CD14-positive monocyte (primary cell): ENCODE results near the gene PCBP3. TPM values are rescaled to one million over a fixed set of nuclear protein-coding genes. Genes with fewer than 3 reads are reported as not detected.
"Not testable (repeated sequence)": the region's sequence is repeated elsewhere in the genome, so short reads cannot be mapped to it uniquely, and the experiment has no call there.

Source experiments
- DNase-seq, 3 donors: peaks; one replicate each; pipeline ENCODE4 v3.0.0-alpha.2; 2011 to 2022
- H2AFZ ChIP-seq: 2 replicates; pipeline ENCODE4 v1.6.0; 2012; ENCODE audit warnings: mild to moderate bottlenecking, low read depth, low read length, inconsistent platforms; ENCODE audit not compliant: insufficient read depth, poor library complexity, severe bottlenecking
- H3K27ac ChIP-seq, 2 donors: 1 replicate in 1 of 2; 2 replicates in 1 of 2; pipeline ENCODE4 v1.5.1; 2012 to 2013; ENCODE audit warnings: low read length in 2 of 2, control low read depth in 1 of 2, inconsistent platforms in 1 of 2, low read depth in 1 of 2, mild to moderate bottlenecking in 1 of 2
- H3K27me3 ChIP-seq, 2 donors: one replicate each; pipeline versions ENCODE4 v1.6.0 to v1.6.1; 2011 to 2013; ENCODE audit warnings: low read length in 2 of 2; ENCODE audit not compliant: control insufficient read depth in 2 of 2, insufficient read depth in 2 of 2
- H3K36me3 ChIP-seq, 2 donors: replicated peaks in 1 of 2; 1 replicate in 1 of 2; 2 replicates in 1 of 2; pipeline versions ENCODE4 v1.5.1 to v1.6.1; 2012 to 2013; ENCODE audit warnings: low read length in 2 of 2, control low read depth in 1 of 2, inconsistent platforms in 1 of 2, mild to moderate bottlenecking in 1 of 2; ENCODE audit not compliant: insufficient read depth in 2 of 2, control insufficient read depth in 1 of 2
- H3K4me1 ChIP-seq, 2 donors: 1 replicate in 1 of 2; 2 replicates in 1 of 2; pipeline versions ENCODE4 v1.5.1 to v1.6.1; 2012 to 2013; ENCODE audit warnings: low read length in 2 of 2, control low read depth in 1 of 2, inconsistent platforms in 1 of 2, mild to moderate bottlenecking in 1 of 2, moderate library complexity in 1 of 2; ENCODE audit not compliant: insufficient read depth in 2 of 2, control insufficient read depth in 1 of 2
- H3K4me2 ChIP-seq: replicated peaks from 2 replicates; pipeline ENCODE3; 2012; ENCODE audit warnings: low read length, moderate library complexity, mild to moderate bottlenecking; ENCODE audit not compliant: poor library complexity, severe bottlenecking; ENCODE audit errors: extremely low read depth
- H3K4me3 ChIP-seq, 3 experiments: fragments of 200-600 bp in 1 of 3; sonication (generic) in 1 of 3; replicated peaks in 1 of 3; 1 replicate in 2 of 3; 2 replicates in 1 of 3; pipeline ENCODE4 v1.5.1; 2011 to 2013; ENCODE audit warnings: low read length in 3 of 3, mild to moderate bottlenecking in 3 of 3, control low read depth in 2 of 3, low read depth in 2 of 3, inconsistent platforms in 1 of 3, moderate library complexity in 1 of 3
- H3K79me2 ChIP-seq: 2 replicates; pipeline ENCODE4 v1.6.0; 2012; ENCODE audit warnings: mild to moderate bottlenecking, control low read depth, inconsistent platforms, low read length, moderate library complexity; ENCODE audit not compliant: insufficient read depth
- H3K9ac ChIP-seq: 2 replicates; pipeline ENCODE4 v1.6.0; 2017; ENCODE audit warnings: low read length, mild to moderate bottlenecking; ENCODE audit not compliant: insufficient read depth, poor library complexity, severe bottlenecking
- H3K9me3 ChIP-seq, 2 donors: replicated peaks in 1 of 2; 1 replicate in 1 of 2; 2 replicates in 1 of 2; pipeline versions ENCODE4 v1.5.1 to v1.6.1; 2012 to 2013; ENCODE audit warnings: low read length in 2 of 2, control low read depth in 1 of 2; ENCODE audit not compliant: control insufficient read depth in 1 of 2, insufficient read depth in 1 of 2
- H4K20me1 ChIP-seq: 2 replicates; pipeline ENCODE4 v1.6.0; 2012; ENCODE audit warnings: mild to moderate bottlenecking, low read length, control low read depth, moderate library complexity; ENCODE audit not compliant: insufficient read depth
- H3K27ac Mint-ChIP-seq, 7 donors: one replicate each; pipeline ENCODE4 v1.8.0; 2020; ENCODE audit warnings: mild to moderate bottlenecking in 7 of 7, mixed read lengths in 7 of 7, moderate library complexity in 6 of 7, inconsistent platforms in 2 of 7
- H3K27me3 Mint-ChIP-seq, 3 donors: one replicate each; pipeline ENCODE4 v1.8.0; 2021 to 2022; ENCODE audit warnings: low read depth in 3 of 3, mild to moderate bottlenecking in 3 of 3, mixed read lengths in 3 of 3, moderate library complexity in 3 of 3, inconsistent platforms in 1 of 3
- H3K36me3 Mint-ChIP-seq, 2 donors: one replicate each; pipeline ENCODE4 v1.8.0; 2020; ENCODE audit warnings: mixed read lengths in 2 of 2, inconsistent platforms in 1 of 2, mild to moderate bottlenecking in 1 of 2
- H3K4me1 Mint-ChIP-seq: one replicate; pipeline ENCODE4 v1.8.0; 2020; ENCODE audit warnings: mild to moderate bottlenecking, mixed read lengths
- H3K4me3 Mint-ChIP-seq, 2 donors: one replicate each; pipeline ENCODE4 v1.8.0; 2020; ENCODE audit warnings: mild to moderate bottlenecking in 2 of 2, mixed read lengths in 2 of 2, moderate library complexity in 1 of 2
- H3K9me3 Mint-ChIP-seq, 7 donors: one replicate each; pipeline ENCODE4 v1.8.0; 2020 to 2022; ENCODE audit warnings: mixed read lengths in 7 of 7, mild to moderate bottlenecking in 6 of 7, moderate library complexity in 6 of 7, inconsistent platforms in 2 of 7
- WGBS: methylation state at CpG from one replicate; pipeline ENCODE4 v1.1.5; 2013; ENCODE audit warnings: missing lambda C conversion rate; ENCODE audit not compliant: insufficient coverage; 5-methylcytosine and 5-hydroxymethylcytosine counted together
- intact Hi-C, 2 donors: fragments of 100-400 bp; cut with micrococcal nuclease; formaldehyde crosslinking; loops; one replicate each; pipeline versions ENCODE4 v1.15.0 to v1.15.1; 2023
- polyA plus RNA-seq, 3 donors: library from polyadenylated mRNA; depleted of rRNA in 1 of 3; unstranded in 2 of 3; stranded (reverse) in 1 of 3; fragments of 300-500 nt in 2 of 3; fragments of >200 nt in 1 of 3; fragmentation: Illumina TruSeq in 2 of 3; gene quantifications; 1 replicate in 2 of 3; 2 replicates in 1 of 3; pipeline ENCODE4 v1.2.3, GENCODE V29; 2012 to 2021
- TF ChIP-seq, protein P1 (sequence below): fragments of 200-600 bp; IDR thresholded peaks from one replicate; pipeline ENCODE4 v1.8.0; 2022; ENCODE audit warnings: antibody characterized with exemption, mild to moderate bottlenecking

PCBP3 gene
- polyA plus RNA-seq, 3 donors = 0.34 to 0.49 TPM; not detected in 1

GRCh38 chr21:45950740-45951515 lies 307.4 kb downstream of the PCBP3 start:
- Histone ChIP-seq H3K27ac (no peak overlapping the region), H3K4me3 (no peak overlapping the region), H3K9ac (no peak overlapping the region), H3K79me2 (no peaks in the 10 kb centered on the region), H3K9me3 (peaks cover 0 to 8% of the 10 kb centered on the region in 2 donors), H3K4me1 (no peaks in the 10 kb centered on the region), H4K20me1 (no peaks in the 10 kb centered on the region), H3K27me3 (no peaks in the 10 kb centered on the region), H3K4me2 (no peak overlapping the region), H2AFZ (no peak overlapping the region), H3K36me3 (no peaks in the 10 kb centered on the region)
- Mint-ChIP-seq H3K27ac (no peak overlapping the region), H3K4me3 (no peak overlapping the region), H3K9me3 (peaks cover 2 to 16% (median 6%) of the 10 kb centered on the region in 7 donors), H3K27me3 (peaks cover 4 to 17% (median 15%) of the 10 kb centered on the region in 3 donors), H3K36me3 (no peaks in the 10 kb centered on the region), H3K4me1 (no peaks in the 10 kb centered on the region)
- WGBS = 57% methylated on average over 18 of the region's 21 CpGs
- no peak for DNase-seq
- intact Hi-C loops = no loop called here
- TF ChIP-seq, protein P1, sequence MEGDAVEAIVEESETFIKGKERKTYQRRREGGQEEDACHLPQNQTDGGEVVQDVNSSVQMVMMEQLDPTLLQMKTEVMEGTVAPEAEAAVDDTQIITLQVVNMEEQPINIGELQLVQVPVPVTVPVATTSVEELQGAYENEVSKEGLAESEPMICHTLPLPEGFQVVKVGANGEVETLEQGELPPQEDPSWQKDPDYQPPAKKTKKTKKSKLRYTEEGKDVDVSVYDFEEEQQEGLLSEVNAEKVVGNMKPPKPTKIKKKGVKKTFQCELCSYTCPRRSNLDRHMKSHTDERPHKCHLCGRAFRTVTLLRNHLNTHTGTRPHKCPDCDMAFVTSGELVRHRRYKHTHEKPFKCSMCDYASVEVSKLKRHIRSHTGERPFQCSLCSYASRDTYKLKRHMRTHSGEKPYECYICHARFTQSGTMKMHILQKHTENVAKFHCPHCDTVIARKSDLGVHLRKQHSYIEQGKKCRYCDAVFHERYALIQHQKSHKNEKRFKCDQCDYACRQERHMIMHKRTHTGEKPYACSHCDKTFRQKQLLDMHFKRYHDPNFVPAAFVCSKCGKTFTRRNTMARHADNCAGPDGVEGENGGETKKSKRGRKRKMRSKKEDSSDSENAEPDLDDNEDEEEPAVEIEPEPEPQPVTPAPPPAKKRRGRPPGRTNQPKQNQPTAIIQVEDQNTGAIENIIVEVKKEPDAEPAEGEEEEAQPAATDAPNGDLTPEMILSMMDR = no peak

- DNase-seq = no peak
- Histone ChIP-seq H3K27ac (no peak overlapping the region), H3K4me1 (no peaks in the 10 kb centered on the region), H3K79me2 (no peaks in the 10 kb centered on the region), H3K4me2 (no peak overlapping the region), H3K9me3 (peaks cover 0 to 8% of the 10 kb centered on the region in 2 donors), H3K36me3 (no peaks in the 10 kb centered on the region), H3K4me3 (no peak overlapping the region), H3K27me3 (no peaks in the 10 kb centered on the region), H2AFZ (no peak overlapping the region), H3K9ac (no peak overlapping the region), H4K20me1 (no peaks in the 10 kb centered on the region)
- intact Hi-C loops = no loop called here
- no peaks in the 10 kb centered on the region for H3K4me1 Mint-ChIP-seq
- peaks cover 4 to 20% (median 13%) of the 10 kb centered on the region in 3 donors for H3K27me3 Mint-ChIP-seq
- TF ChIP-seq, protein P1 = no peak
- 83% methylated on average over 11 of the region's 15 CpGs for WGBS
- no peaks in the 10 kb centered on the region for H3K36me3 Mint-ChIP-seq
- H3K27ac Mint-ChIP-seq = no peak overlapping the region
- H3K4me3 Mint-ChIP-seq = no peak overlapping the region
- H3K9me3 Mint-ChIP-seq = peaks cover 2 to 16% (median 6%) of the 10 kb centered on the region in 7 donors
These were observed 308.2 kb downstream of the PCBP3 start for GRCh38 chr21:45951676-45952075.

- H3K4me3 Mint-ChIP-seq, H3K36me3 Mint-ChIP-seq, intact Hi-C loops, H3K4me1 Mint-ChIP-seq, H2AFZ ChIP-seq, H3K9me3 ChIP-seq, H3K27ac ChIP-seq, H3K4me2 ChIP-seq, H3K27me3 ChIP-seq, H3K36me3 ChIP-seq, H4K20me1 ChIP-seq, H3K4me1 ChIP-seq, H3K4me3 ChIP-seq, H3K27ac Mint-ChIP-seq, DNase-seq, H3K9ac ChIP-seq, H3K79me2 ChIP-seq: not testable (repeated sequence)
- Mint-ChIP-seq H3K9me3 (peaks cover 2 to 16% (median 6%) of the 10 kb centered on the region in 7 donors), H3K27me3 (peaks cover 4 to 20% (median 14%) of the 10 kb centered on the region in 3 donors)
- 95% methylated on average over 8 of the region's 10 CpGs for WGBS
These were observed 309.0 kb downstream of the PCBP3 start for GRCh38 chr21:45952527-45952926.
